Activated B cell treated with CpG ODN at 0.5 μM for 24 hours (primary cell): ENCODE results near the gene ARHGEF25. TPM values are rescaled to one million over a fixed set of nuclear protein-coding genes. Genes with fewer than 3 reads are reported as not detected.
A peak's percentile ranks its signal among the peaks of the same experiment; 100 is the strongest.

Source experiments
- ATAC-seq: fragments of 200-7000 bp; cut with Tn5 transposase; one replicate; pipeline ENCODE4 v1.10.0; 2021; ENCODE audit warnings: low read depth, mild to moderate bottlenecking, moderate library complexity
- CTCF ChIA-PET: fragments of 350-600 bp; sonication (Branson Sonifier 250); formaldehyde crosslinking; loops from one replicate; lab custom pipeline; 2021; ENCODE audit warnings: antibody characterized with exemption; lab: Charles Lee
- POLR2A ChIA-PET: fragments of 350-600 bp; sonication (Branson Sonifier 250); formaldehyde crosslinking; loops from one replicate; lab custom pipeline; 2021; ENCODE audit warnings: antibody characterized with exemption; lab: Charles Lee
- DNase-seq: peaks from one replicate; pipeline ENCODE4 v3.0.0; 2022
- H3K27ac Mint-ChIP-seq: one replicate; pipeline ENCODE4 v1.8.0; 2020; ENCODE audit warnings: mixed read lengths
- H3K27me3 Mint-ChIP-seq: one replicate; pipeline ENCODE4 v1.8.0; 2021; ENCODE audit warnings: mixed read lengths
- H3K36me3 Mint-ChIP-seq: one replicate; pipeline ENCODE4 v1.8.0; 2021; ENCODE audit warnings: low read depth, mixed read lengths
- H3K4me1 Mint-ChIP-seq: one replicate; pipeline ENCODE4 v1.8.0; 2021; ENCODE audit warnings: mixed read lengths
- H3K4me3 Mint-ChIP-seq: one replicate; pipeline ENCODE4 v1.8.0; 2020; ENCODE audit warnings: mild to moderate bottlenecking, mixed read lengths
- H3K9me3 Mint-ChIP-seq: one replicate; pipeline ENCODE4 v1.8.0; 2020; ENCODE audit warnings: mixed read lengths
- CTCF ChIP-seq: fragments of 200-600 bp; IDR thresholded peaks from one replicate; pipeline ENCODE4 v1.8.0; 2022; ENCODE audit warnings: antibody characterized with exemption, mild to moderate bottlenecking
- intact Hi-C: fragments of 100-400 bp; cut with micrococcal nuclease; formaldehyde crosslinking; loops from one replicate; pipeline ENCODE4 v1.15.1; 2024
- total RNA-seq: library from RNA; stranded (reverse); gene quantifications from 2 replicates; pipeline ENCODE4 v1.2.3, GENCODE V29; 2022

The ARHGEF25 gene
- total RNA-seq, 1 donor from 2014 or later, result not detected

- Mint-ChIP-seq H3K36me3 (no peaks in the 10 kb centered on the region), H3K27ac (no peak overlapping the region), H3K27me3 (peaks cover 63% of the 10 kb centered on the region), H3K4me3 (no peak overlapping the region), H3K4me1 (peaks cover 17% of the 10 kb centered on the region), H3K9me3 (no peaks in the 10 kb centered on the region)
- DNase-seq (no peak), ATAC-seq (no peak)
- no peak for TF ChIP-seq CTCF
- CTCF ChIA-PET, result no interaction called here
- POLR2A ChIA-PET, result no interaction called here
- intact Hi-C loops, result loop anchor here (5.0 to 10.0 kb wide), 2 partner anchors 62 to 405 kb away; partner anchors contain the start of genes OS9 and SHMT2
Measured at GRCh38 chr12:57629897-57630471, 18.7 kb downstream of the ARHGEF25 start.

DNA sequence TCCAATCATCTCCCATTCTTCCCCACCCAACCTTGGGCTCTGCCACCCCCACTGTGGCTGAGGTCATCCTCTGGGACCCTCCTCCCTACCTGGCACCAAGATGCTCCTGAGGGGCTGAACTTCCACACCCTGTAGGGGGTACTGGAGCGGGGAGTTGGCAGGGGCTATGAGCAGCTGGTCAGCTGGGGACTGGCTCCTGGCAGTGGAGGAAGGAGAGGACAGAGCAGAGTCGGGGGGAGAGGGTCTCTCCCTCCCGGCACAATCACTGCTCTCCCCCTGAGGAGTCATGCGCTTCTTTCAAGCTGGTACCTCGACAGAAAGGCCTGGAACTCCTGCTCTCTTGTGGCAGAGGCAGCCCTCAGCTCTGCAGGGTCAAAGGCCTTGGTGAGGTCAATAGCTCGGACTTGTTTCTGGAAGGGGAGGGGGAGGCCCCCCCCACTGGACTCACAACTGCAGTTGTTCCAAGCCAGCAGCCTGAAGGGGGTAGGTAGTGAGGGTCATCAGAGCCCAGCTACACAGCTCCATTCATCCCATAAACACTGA is 19.7 kb downstream of the ARHGEF25 start:
- H3K9me3 Mint-ChIP-seq, result no peaks in the 10 kb centered on the region
- H3K27ac Mint-ChIP-seq, result no peak overlapping the region
- ATAC-seq (no peak), DNase-seq (no peak)
- no peaks in the 10 kb centered on the region for H3K36me3 Mint-ChIP-seq
- H3K27me3 Mint-ChIP-seq, result peaks cover 56% of the 10 kb centered on the region
- peaks cover 17% of the 10 kb centered on the region for H3K4me1 Mint-ChIP-seq
- no peak overlapping the region for H3K4me3 Mint-ChIP-seq
- POLR2A ChIA-PET, result no interaction called here
- intact Hi-C loops, result loop anchor here (5.0 kb wide), 1 partner anchor 61 kb away; the partner anchor contains the start of gene OS9
- no peak for TF ChIP-seq CTCF
- CTCF ChIA-PET, result interaction anchor here (3.4 kb wide), 1 partner anchor 48 kb away, joined by 28 read pairs; no protein-coding TSS in a partner anchor

GRCh38 chr12:57631566-57632072 is 20.4 kb downstream of the ARHGEF25 start:
- Mint-ChIP-seq H3K27ac (no peak overlapping the region), H3K4me1 (peaks cover 17% of the 10 kb centered on the region), H3K36me3 (no peaks in the 10 kb centered on the region), H3K9me3 (no peaks in the 10 kb centered on the region), H3K4me3 (peak overlapping the region; percentile 11), H3K27me3 (peaks cover 49% of the 10 kb centered on the region)
- ATAC-seq (no peak), DNase-seq (no peak)
- ChIA-PET POLR2A (no interaction called here), CTCF (interaction anchor here (3.4 kb wide), 1 partner anchor 48 kb away, joined by 28 read pairs; no protein-coding TSS in a partner anchor)
- TF ChIP-seq CTCF, result no peak
- intact Hi-C loops, result loop anchor here (1.0 to 5.0 kb wide), 4 partner anchors 10 to 111 kb away; partner anchors contain the start of gene OS9

- intact Hi-C loops, result loop anchor here (1.0 to 5.0 kb wide), 4 partner anchors 11 to 110 kb away; partner anchors contain the start of gene OS9
- POLR2A ChIA-PET, result interaction anchor here (0.7 kb wide), 1 partner anchor 11 kb away, joined by 6 read pairs; no protein-coding TSS in a partner anchor
- H3K4me3 Mint-ChIP-seq, result peak overlapping the region; percentile 73
- CTCF ChIA-PET, result interaction anchor here (0.9 to 3.4 kb wide), 5 partner anchors 10 to 174 kb away, joined by 3 to 28 read pairs (median 5); no protein-coding TSS in a partner anchor
- ATAC-seq, result peak; percentile 25
- H3K27ac Mint-ChIP-seq, result no peak overlapping the region
- H3K4me1 Mint-ChIP-seq, result peaks cover 14% of the 10 kb centered on the region
- no peak for TF ChIP-seq CTCF
- H3K36me3 Mint-ChIP-seq, result no peaks in the 10 kb centered on the region
- peak; percentile 26 for DNase-seq
- H3K9me3 Mint-ChIP-seq, result no peaks in the 10 kb centered on the region
- H3K27me3 Mint-ChIP-seq, result peaks cover 45% of the 10 kb centered on the region
Measured at GRCh38 chr12:57632073-57632957, 21.1 kb downstream of the ARHGEF25 start.
